Adrenal gland (tissue), 19 donors: ENCODE results near the gene GPLD1. TPM values are rescaled to one million over a fixed set of nuclear protein-coding genes. Genes with fewer than 3 reads are reported as not detected.

Experiments
- DNase-seq, 7 donors: peaks; one replicate each; pipeline ENCODE4 v3.0.0-alpha.2; 2019 to 2020
- H3K27ac ChIP-seq, 5 donors: fragments of 200-600 bp; sonication (generic) in 4 of 5; 1 replicate in 3 of 5; 2 replicates in 2 of 5; pipeline versions ENCODE4 v1.5.1 to v1.8.0; 2016 to 2020; ENCODE audit warnings: mild to moderate bottlenecking in 1 of 5
- H3K27me3 ChIP-seq: fragments of 200-600 bp; 2 replicates; pipeline ENCODE4 v1.8.0; 2021
- H3K36me3 ChIP-seq, 2 donors: fragments of 200-600 bp; replicated peaks in 1 of 2; 1 replicate in 1 of 2; 2 replicates in 1 of 2; pipeline versions ENCODE4 v1.5.1 to v1.8.0; 2018 to 2022
- H3K4me1 ChIP-seq, 2 donors: fragments of 200-600 bp; replicated peaks in 1 of 2; 1 replicate in 1 of 2; 2 replicates in 1 of 2; pipeline versions ENCODE4 v1.5.1 to v1.8.0; 2018 to 2021
- H3K4me3 ChIP-seq, 4 donors: fragments of 200-600 bp; sonication (generic) in 3 of 4; one replicate each; pipeline ENCODE4 v1.5.1; 2016 to 2018
- H3K9me3 ChIP-seq, 3 donors: fragments of 200-600 bp; sonication (generic) in 1 of 3; replicated peaks in 1 of 3; 1 replicate in 2 of 3; 2 replicates in 1 of 3; pipeline versions ENCODE4 v1.5.1 to v1.8.0; 2016 to 2021
- CTCF ChIP-seq, 6 experiments: fragments of 450-650 bp in 4 of 6; fragments of 200-600 bp in 2 of 6; sonication (generic) in 1 of 6; IDR thresholded peaks; 1 replicate in 5 of 6; 2 replicates in 1 of 6; pipeline versions ENCODE4 v1.5.1 to v1.8.0; 2016 to 2021; ENCODE audit warnings: antibody characterized with exemption in 6 of 6, mild to moderate bottlenecking in 2 of 6, moderate library complexity in 1 of 6
- POLR2A ChIP-seq, 2 donors: fragments of 450-650 bp; IDR thresholded peaks; one replicate each; pipeline ENCODE4 v1.6.1; 2017; ENCODE audit warnings: antibody characterized with exemption in 2 of 2, mild to moderate bottlenecking in 2 of 2, moderate library complexity in 1 of 2
- WGBS, 4 donors: extraction: QIAGEN DNeasy Blood & Tissue Kit in 2 of 4; methylation state at CpG; one replicate each; pipeline versions ENCODE4 v1.1.5 to v1.1.7; 2013 to 2017; 5-methylcytosine and 5-hydroxymethylcytosine counted together
- intact Hi-C, 2 donors: fragments of 100-400 bp; cut with DNase I; formaldehyde crosslinking; loops; one replicate each; pipeline versions ENCODE4 v1.14.1 to v1.15.0; 2022 to 2023
- long read RNA-seq, 10 donors: library from polyadenylated mRNA in 3 of 10; unstranded in 2 of 10; stranded (forward) in 1 of 10; transcript quantifications; one replicate each; pipeline ENCODE4 v2.0.0 and lab custom pipeline, GENCODE V29; 2021 to 2026
- polyA plus RNA-seq, 3 donors: library from polyadenylated mRNA; stranded (reverse); fragments of 200-250 nt in 2 of 3; fragments of 350-450 nt in 1 of 3; fragmentation: Illumina TruSeq in 1 of 3; extraction: RNeasy Lipid Tissue Mini Kit (QIAGEN cat#74804) in 1 of 3; gene quantifications; one replicate each; pipeline ENCODE4 v1.2.3, GENCODE V29; 2013 to 2014
- total RNA-seq, 9 donors: library from RNA; depleted of rRNA in 4 of 9; stranded (reverse); fragments of >200 nt in 4 of 9; fragments of 120-200 nt in 1 of 9; fragmentation: NEBNext Ultra II Directional in 1 of 9; extraction: Animal tissue kit (Norgen Biotek cat#: 25700) in 1 of 9; gene quantifications; one replicate each; pipeline versions ENCODE4 v1.1.0 to v1.2.4, GENCODE V29; 2013 to 2023
- donor health status: healthy with polysubstance abuse.
- donor health status: Bipolar disorder and iron deficiency.
- donor health status: DM: yes; HTN: yes; CAD: no.
- donor health status: DM: no; HTN: no; CAD: no.
- donor health status: DM: no; HTN: no; CAD: no.
- donor health status: DM: yes; HTN: yes; CAD: no.

The GPLD1 gene
- total RNA-seq = 1 to 10 TPM in 5 of 9 donors, under 1 TPM in 4; 0.43 to 1.8 (median 1.1) TPM
- polyA plus RNA-seq = 1 to 10 TPM in 1 of 3 donors, under 1 TPM in 2; 0.34 to 1.0 (median 0.88) TPM
- long read RNA-seq, donor 1 = 0 reads
- long read RNA-seq, donor 2 = 0 reads
- long read RNA-seq, donor 3 = 0 reads
- long read RNA-seq, donor 4 = 0 reads
- long read RNA-seq, donor 5 = 0 reads
- long read RNA-seq, donor 6, partial matches to known transcripts = 0 of 1 reads
- long read RNA-seq, donor 6, other reads (novel, unspliced or antisense) = 1 of 1 reads
- long read RNA-seq, donor 7 = 0 reads
- long read RNA-seq, donor 8, partial matches to known transcripts = 15 of 20 reads
- long read RNA-seq, donor 8, other reads (novel, unspliced or antisense) = 5 of 20 reads
- long read RNA-seq, donor 9 = 0 reads
- long read RNA-seq, donor 10 = 0 reads

- Histone ChIP-seq H3K4me1 (peaks cover 0 to 5% of the 10 kb centered on the region in 2 donors), H3K27ac (no peak within 1 kb of the TSS), H3K36me3 (no peaks in the 10 kb centered on the region), H3K27me3 (no peaks in the 10 kb centered on the region), H3K4me3 (no peak within 1 kb of the TSS), H3K9me3 (no peaks in the 10 kb centered on the region)
- DNase-seq = no peak
- intact Hi-C loops = no loop called here
- TF ChIP-seq CTCF (IDR thresholded peaks at IDR 0.05) = no peak
- TF ChIP-seq POLR2A (IDR thresholded peaks at IDR 0.05) = no peak
- WGBS, 4 donors = 85 to 94% (median 93%) methylated on average over 6 of the region's 6 CpGs
Observed at GRCh38 chr6:24489470-24489869, at the start of gene GPLD1. Gene GPLD1 (minus strand): TSS chr6:24489578. CDS start chr6:24489511, 67 bp downstream.

- DNase-seq = no peak
- intact Hi-C loops = no loop called here
- Histone ChIP-seq H3K27ac (no peak overlapping the region), H3K27me3 (no peaks in the 10 kb centered on the region), H3K4me3 (no peak overlapping the region), H3K4me1 (no peaks in the 10 kb centered on the region), H3K36me3 (peaks cover 0 to 4% of the 10 kb centered on the region in 2 donors), H3K9me3 (no peaks in the 10 kb centered on the region)
- WGBS, 4 donors = 94 to 97% (median 96%) methylated on average over 8 of the region's 8 CpGs
- TF ChIP-seq CTCF (IDR thresholded peaks at IDR 0.05) (no peak), POLR2A (IDR thresholded peaks at IDR 0.05) (no peak)
Observed at GRCh38 chr6:24537771-24538385, 48.5 kb upstream of the GPLD1 start.

GRCh38 chr6:24537082-24537699 lies 47.8 kb upstream of the GPLD1 start:
- H3K9me3 ChIP-seq = no peaks in the 10 kb centered on the region
- intact Hi-C loops = no loop called here
- no peak for TF ChIP-seq CTCF (IDR thresholded peaks at IDR 0.05)
- TF ChIP-seq POLR2A (IDR thresholded peaks at IDR 0.05) = no peak
- no peak overlapping the region for H3K4me3 ChIP-seq
- no peaks in the 10 kb centered on the region for H3K27me3 ChIP-seq
- H3K4me1 ChIP-seq = no peaks in the 10 kb centered on the region
- H3K27ac ChIP-seq = no peak overlapping the region
- WGBS, 4 donors = 89 to 93% (median 91%) methylated on average over 8 of the region's 8 CpGs
- peaks cover 0 to 4% of the 10 kb centered on the region in 2 donors for H3K36me3 ChIP-seq
- DNase-seq = no peak

GRCh38 chr6:24536466-24536865 lies 47.1 kb upstream of the GPLD1 start:
- no peaks in the 10 kb centered on the region for H3K4me1 ChIP-seq
- no peak overlapping the region for H3K4me3 ChIP-seq
- no peak for DNase-seq
- H3K36me3 ChIP-seq = peaks cover 0 to 4% of the 10 kb centered on the region in 2 donors
- no peaks in the 10 kb centered on the region for H3K9me3 ChIP-seq
- H3K27me3 ChIP-seq = no peaks in the 10 kb centered on the region
- TF ChIP-seq POLR2A (IDR thresholded peaks at IDR 0.05) = no peak
- no peak for TF ChIP-seq CTCF (IDR thresholded peaks at IDR 0.05)
- H3K27ac ChIP-seq = no peak overlapping the region
- 34 to 47% (median 40%) methylated on average over 4 of the region's 4 CpGs for WGBS, 4 donors
- intact Hi-C loops = no loop called here
